ENCODE data around the gene STRN4.
A peak's percentile ranks its signal among the peaks of the same experiment; 100 is the strongest.
"Not testable (repeated sequence)": the region's sequence is repeated elsewhere in the genome, so short reads cannot be mapped to it uniquely, and the experiment has no call there.

The STRN4 gene

DNA sequence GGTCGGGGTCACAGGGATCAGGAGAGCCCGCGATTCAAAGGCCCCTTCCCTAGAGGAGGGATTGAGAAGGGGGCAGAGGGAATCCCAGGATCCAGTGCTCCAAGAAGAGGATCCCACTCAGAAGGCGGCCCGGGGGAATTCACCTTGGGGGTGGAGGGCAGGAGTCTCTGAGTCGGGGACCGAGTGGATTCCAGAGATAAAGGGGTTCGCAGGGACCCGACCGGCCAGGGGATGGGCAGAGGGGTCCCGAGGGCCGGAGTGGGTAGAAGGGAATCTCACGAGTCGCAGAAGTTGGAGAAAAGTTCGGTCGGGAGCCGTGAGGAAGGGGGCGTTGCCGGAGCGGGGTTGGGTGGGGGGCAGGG, 29.6 kb downstream of the STRN4 start:
- H3K4me3 ChIP-seq (ENCODE audit: low read length) = peak overlapping the region; percentile 92
- DNase-seq (ENCODE audit: low read depth) = no peak
- no peak for TF ChIP-seq CTCF (IDR thresholded peaks at IDR 0.05; ENCODE audit: insufficient read depth, low read depth, low read length, missing control alignments)

- TF ChIP-seq CTCF (IDR thresholded peaks at IDR 0.05; ENCODE audit: insufficient read depth, low read depth, low read length, missing control alignments) = no peak
- peak overlapping the region; percentile 92 for H3K4me3 ChIP-seq (ENCODE audit: low read length)
- DNase-seq (ENCODE audit: low read depth) = no peak
Measured at GRCh38 chr19:46715975-46716671, 30.1 kb downstream of the STRN4 start.

GRCh38 chr19:46715620-46715974, 30.7 kb downstream of the STRN4 start:
- no peak for TF ChIP-seq CTCF (IDR thresholded peaks at IDR 0.05; ENCODE audit: insufficient read depth, low read depth, low read length, missing control alignments)
- DNase-seq (ENCODE audit: low read depth) = no peak
- H3K4me3 ChIP-seq (ENCODE audit: low read length) = peak overlapping the region; percentile 92

DNA sequence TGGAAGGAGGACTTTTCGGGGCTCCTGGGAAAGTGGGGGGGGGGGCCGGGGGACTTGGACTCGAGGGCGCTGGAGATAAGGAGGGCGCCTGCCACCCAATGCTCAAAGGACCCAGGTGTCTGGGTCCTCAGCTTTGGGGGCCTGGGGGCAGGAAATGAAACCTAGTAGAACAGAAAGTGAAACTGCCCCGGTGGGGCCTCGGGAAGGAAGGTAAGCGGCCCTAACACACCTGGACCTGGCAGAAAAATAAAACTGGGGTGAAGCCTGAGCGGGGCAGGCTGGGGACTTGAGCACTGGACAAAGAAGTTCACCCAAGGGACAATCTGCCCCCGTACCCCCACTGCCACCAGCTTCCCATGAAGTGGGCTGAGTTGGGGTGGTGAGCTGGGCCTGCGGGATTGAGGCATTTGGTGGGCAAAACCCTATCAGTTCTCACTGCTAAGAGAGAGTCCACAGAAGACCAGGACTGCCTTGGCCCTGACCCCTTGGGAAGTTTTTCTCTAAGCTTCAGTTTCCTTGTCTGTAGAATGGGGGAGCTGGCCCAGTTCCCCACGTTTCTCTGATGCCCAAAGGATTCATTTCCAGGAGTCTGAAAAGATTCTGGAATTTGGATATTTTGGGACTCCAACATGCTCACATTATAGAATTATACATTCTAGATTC, 31.7 kb downstream of the STRN4 start:
- no peak for TF ChIP-seq CTCF (IDR thresholded peaks at IDR 0.05; ENCODE audit: insufficient read depth, low read depth, low read length, missing control alignments)
- DNase-seq (ENCODE audit: low read depth) = no peak
- peak overlapping the region; percentile 92 for H3K4me3 ChIP-seq (ENCODE audit: low read length)

DNA sequence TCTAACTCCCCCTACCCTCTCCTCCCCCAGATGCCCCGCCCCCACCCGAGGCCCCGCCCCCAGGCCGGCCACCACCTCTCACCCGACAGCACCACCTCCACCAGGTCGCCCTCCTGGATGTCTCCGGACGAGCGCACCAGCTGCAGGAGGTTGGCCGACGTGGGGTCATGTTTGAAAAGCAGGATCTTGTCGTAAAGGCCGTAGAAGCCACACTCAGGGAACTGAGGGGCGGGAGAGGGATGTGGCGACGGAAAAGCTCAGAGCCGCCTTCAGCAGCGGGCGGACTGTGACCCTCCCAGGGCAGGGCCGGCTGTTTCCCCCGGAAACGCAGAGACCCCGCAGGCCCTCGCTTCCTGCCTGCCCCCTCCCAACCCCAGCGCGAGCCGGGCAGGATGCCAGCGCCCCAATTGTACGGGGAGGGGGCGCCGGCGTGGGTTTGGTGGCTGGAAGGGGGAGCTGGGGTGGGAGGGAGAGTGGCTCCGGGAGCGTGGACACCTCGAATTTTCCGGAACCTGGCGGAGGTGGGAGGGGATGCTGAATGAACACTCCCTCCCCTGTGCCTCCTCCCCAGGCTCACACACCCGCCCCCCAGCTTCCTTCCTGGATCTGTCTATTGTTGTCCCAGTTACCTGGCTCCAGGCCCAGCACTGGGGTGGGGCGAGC, 32.3 kb downstream of the STRN4 start:
- peak overlapping the region; percentile 92 for H3K4me3 ChIP-seq (ENCODE audit: low read length)
- TF ChIP-seq CTCF (IDR thresholded peaks at IDR 0.05; ENCODE audit: insufficient read depth, low read depth, low read length, missing control alignments) = no peak
- peak; percentile 89 for DNase-seq (ENCODE audit: low read depth)

DNA sequence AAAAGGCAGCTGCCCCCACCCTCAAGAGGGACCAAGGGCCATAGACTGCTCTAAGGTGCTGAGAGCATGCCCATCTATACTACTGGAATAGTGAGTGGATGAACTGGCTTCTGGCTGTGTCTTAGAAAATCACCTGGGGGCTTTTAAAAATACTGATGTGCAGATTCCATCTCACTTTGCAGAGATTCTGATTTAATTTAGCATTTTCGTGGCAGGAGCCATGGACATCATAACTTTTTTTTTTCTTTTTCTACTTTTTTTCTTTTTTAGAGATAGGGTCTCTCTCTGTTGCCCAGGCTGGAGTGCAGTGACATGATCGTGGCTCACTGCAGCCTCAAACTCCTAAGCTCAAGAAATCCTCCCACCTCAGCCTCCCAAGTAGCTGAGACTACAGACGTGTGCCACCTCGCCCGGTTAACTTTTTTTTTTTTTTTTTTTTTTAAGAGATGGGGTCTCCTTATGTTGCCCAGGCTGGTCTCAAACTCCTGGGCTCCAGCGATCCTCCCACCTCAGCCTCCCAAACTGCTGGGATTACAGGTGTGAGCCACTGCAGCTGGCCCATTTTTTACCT, 33.4 kb downstream of the STRN4 start:
- not testable (repeated sequence) for DNase-seq (ENCODE audit: low read depth); H3K4me3 ChIP-seq (ENCODE audit: low read length)

DNA sequence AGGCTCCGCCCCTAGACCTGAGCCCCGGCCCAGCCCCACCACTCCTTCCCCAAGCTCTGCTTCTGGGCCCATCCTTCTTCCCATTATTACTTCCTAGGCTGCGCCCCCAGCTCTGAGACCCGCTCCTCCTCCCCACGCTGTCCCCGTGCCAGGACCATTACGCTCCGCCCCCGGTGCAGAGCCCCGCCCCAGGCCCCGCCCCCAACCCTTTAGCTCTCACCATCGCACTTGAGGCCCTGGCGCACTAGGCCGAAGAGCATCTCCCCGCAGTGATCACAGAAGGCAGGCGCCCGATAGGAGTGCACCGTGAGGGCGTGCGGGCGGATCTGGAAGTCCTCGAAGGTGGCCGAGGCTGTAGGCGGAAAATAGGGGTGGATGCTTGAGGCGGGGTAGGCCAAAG, 35.6 kb downstream of the STRN4 start:
- TF ChIP-seq CTCF (IDR thresholded peaks at IDR 0.05; ENCODE audit: insufficient read depth, low read depth, low read length, missing control alignments) = no peak
- DNase-seq (ENCODE audit: low read depth) = no peak
- H3K4me3 ChIP-seq (ENCODE audit: low read length) = no peak overlapping the region

Data from epithelial cell of esophagus (primary cell).